HCT116 (cell line): Measurements from ENCODE around the gene NUP210.

ENCODE experiments used
- EZH2 ChIP-seq: fragments of 200-600 bp; sonication (generic); IDR thresholded peaks from 2 replicates; pipeline ENCODE4 v1.6.1; 2017; ENCODE audit warnings: antibody characterized with exemption, mixed run types
- POLR2A ChIP-seq: IDR thresholded peaks from 2 replicates; pipeline ENCODE4 v1.7.0; 2011; ENCODE audit warnings: borderline replicate concordance; ENCODE audit not compliant: insufficient read depth, insufficient read length; ENCODE audit errors: extremely low read depth
- SIN3A ChIP-seq: IDR thresholded peaks from 2 replicates; pipeline ENCODE4 v1.6.1; 2012; ENCODE audit warnings: low read depth
- SP1 ChIP-seq: IDR thresholded peaks from 2 replicates; pipeline ENCODE4 v1.6.1; 2012; ENCODE audit warnings: low read depth
- SRF ChIP-seq: IDR thresholded peaks from 2 replicates; pipeline ENCODE4 v1.6.1; 2012; ENCODE audit warnings: low read depth
- TCF7L2 ChIP-seq: IDR thresholded peaks from 2 replicates; pipeline ENCODE4 v1.7.0; 2011; ENCODE audit warnings: borderline replicate concordance, inconsistent platforms; ENCODE audit not compliant: insufficient read depth, insufficient read length; ENCODE audit errors: extremely low read depth
- ZNF274 ChIP-seq: fragments of 200-500 bp; sonication (Bioruptor generic); IDR thresholded peaks from 2 replicates; pipeline ENCODE4 v1.6.1; 2014; ENCODE audit warnings: mild to moderate bottlenecking, low read depth, low read length, inconsistent platforms
- TF ChIP-seq, protein P1 (sequence below), 3 experiments: fragments of 200-600 bp in 1 of 3; sonication (generic) in 1 of 3; IDR thresholded peaks in 2 of 3; conservative IDR thresholded peaks in 1 of 3; 2 replicates each; pipeline ENCODE4 v1.5.1; 2012 to 2017; ENCODE audit warnings: low read depth in 2 of 3, low read length in 2 of 3, antibody characterized with exemption in 1 of 3, borderline replicate concordance in 1 of 3, control low read depth in 1 of 3, mild to moderate bottlenecking in 1 of 3, mixed read lengths in 1 of 3, mixed run types in 1 of 3, moderate library complexity in 1 of 3; ENCODE audit not compliant: insufficient read depth in 1 of 3
- TF ChIP-seq, protein P2 (sequence below): IDR thresholded peaks from 2 replicates; pipeline ENCODE4 v1.6.1; 2011; ENCODE audit warnings: mild to moderate bottlenecking, low read length, moderate library complexity; ENCODE audit not compliant: insufficient replicate concordance; ENCODE audit errors: extremely low read depth

- TF ChIP-seq POLR2A: no peak
- no peak for TF ChIP-seq ZNF274
- TF ChIP-seq TCF7L2: no peak
- TF ChIP-seq SIN3A: no peak
- TF ChIP-seq, protein P1, sequence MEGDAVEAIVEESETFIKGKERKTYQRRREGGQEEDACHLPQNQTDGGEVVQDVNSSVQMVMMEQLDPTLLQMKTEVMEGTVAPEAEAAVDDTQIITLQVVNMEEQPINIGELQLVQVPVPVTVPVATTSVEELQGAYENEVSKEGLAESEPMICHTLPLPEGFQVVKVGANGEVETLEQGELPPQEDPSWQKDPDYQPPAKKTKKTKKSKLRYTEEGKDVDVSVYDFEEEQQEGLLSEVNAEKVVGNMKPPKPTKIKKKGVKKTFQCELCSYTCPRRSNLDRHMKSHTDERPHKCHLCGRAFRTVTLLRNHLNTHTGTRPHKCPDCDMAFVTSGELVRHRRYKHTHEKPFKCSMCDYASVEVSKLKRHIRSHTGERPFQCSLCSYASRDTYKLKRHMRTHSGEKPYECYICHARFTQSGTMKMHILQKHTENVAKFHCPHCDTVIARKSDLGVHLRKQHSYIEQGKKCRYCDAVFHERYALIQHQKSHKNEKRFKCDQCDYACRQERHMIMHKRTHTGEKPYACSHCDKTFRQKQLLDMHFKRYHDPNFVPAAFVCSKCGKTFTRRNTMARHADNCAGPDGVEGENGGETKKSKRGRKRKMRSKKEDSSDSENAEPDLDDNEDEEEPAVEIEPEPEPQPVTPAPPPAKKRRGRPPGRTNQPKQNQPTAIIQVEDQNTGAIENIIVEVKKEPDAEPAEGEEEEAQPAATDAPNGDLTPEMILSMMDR (IDR thresholded peaks at IDR 0.05 in 2 of 3, conservative IDR thresholded peaks at IDR 0.05 in 1 of 3; ENCODE audit: borderline replicate concordance in 1 of 3, insufficient read depth in 1 of 3, low read depth in 2 of 3, low read length in 2 of 3): no peak
- TF ChIP-seq, protein P2, sequence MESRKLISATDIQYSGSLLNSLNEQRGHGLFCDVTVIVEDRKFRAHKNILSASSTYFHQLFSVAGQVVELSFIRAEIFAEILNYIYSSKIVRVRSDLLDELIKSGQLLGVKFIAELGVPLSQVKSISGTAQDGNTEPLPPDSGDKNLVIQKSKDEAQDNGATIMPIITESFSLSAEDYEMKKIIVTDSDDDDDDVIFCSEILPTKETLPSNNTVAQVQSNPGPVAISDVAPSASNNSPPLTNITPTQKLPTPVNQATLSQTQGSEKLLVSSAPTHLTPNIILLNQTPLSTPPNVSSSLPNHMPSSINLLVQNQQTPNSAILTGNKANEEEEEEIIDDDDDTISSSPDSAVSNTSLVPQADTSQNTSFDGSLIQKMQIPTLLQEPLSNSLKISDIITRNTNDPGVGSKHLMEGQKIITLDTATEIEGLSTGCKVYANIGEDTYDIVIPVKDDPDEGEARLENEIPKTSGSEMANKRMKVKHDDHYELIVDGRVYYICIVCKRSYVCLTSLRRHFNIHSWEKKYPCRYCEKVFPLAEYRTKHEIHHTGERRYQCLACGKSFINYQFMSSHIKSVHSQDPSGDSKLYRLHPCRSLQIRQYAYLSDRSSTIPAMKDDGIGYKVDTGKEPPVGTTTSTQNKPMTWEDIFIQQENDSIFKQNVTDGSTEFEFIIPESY: no peak
- no peak for TF ChIP-seq SP1
- TF ChIP-seq EZH2: no peak
- TF ChIP-seq SRF: no peak
Observed at GRCh38 chr3:13405614-13406013, 14.5 kb downstream of the NUP210 start.
